HG03025 (cell line): ENCODE results near the gene ONECUT3.
"Not testable (repeated sequence)": the region's sequence is repeated elsewhere in the genome, so short reads cannot be mapped to it uniquely, and the experiment has no call there.

Experiments
- ATAC-seq: cut with Tn5 transposase; IDR thresholded peaks from one replicate; pipeline ENCODE4 v1.9.1; 2021; ENCODE audit warnings: mild to moderate bottlenecking, moderate library complexity; ENCODE audit not compliant: unreplicated experiment, low FRiP score

The ONECUT3 gene

GRCh38 chr19:1754636-1755466, 1.5 kb downstream of the ONECUT3 start:
- ATAC-seq, result no peak

- no peak for ATAC-seq
These were observed 2.3 kb downstream of the ONECUT3 start for GRCh38 chr19:1755467-1756171.

- ATAC-seq, result no peak
These were observed 3.0 kb downstream of the ONECUT3 start for GRCh38 chr19:1756264-1756663.

- no peak for ATAC-seq
These were observed 3.6 kb downstream of the ONECUT3 start for GRCh38 chr19:1756705-1757465.

- no peak for ATAC-seq
These were observed 4.3 kb downstream of the ONECUT3 start for GRCh38 chr19:1757468-1758230.

GRCh38 chr19:1758231-1758577, 4.9 kb downstream of the ONECUT3 start:
- no peak for ATAC-seq

GRCh38 chr19:1758959-1759903, 5.9 kb downstream of the ONECUT3 start:
- ATAC-seq, result no peak

- ATAC-seq, result no peak
These were observed 6.7 kb downstream of the ONECUT3 start for GRCh38 chr19:1760020-1760419.

GRCh38 chr19:1760786-1761527, 7.7 kb downstream of the ONECUT3 start:
- not testable (repeated sequence) for ATAC-seq

GRCh38 chr19:1761528-1762242, 8.4 kb downstream of the ONECUT3 start:
- no peak for ATAC-seq

GRCh38 chr19:1762243-1763117, 9.2 kb downstream of the ONECUT3 start:
- ATAC-seq, result no peak

GRCh38 chr19:1763648-1764639, 10.6 kb downstream of the ONECUT3 start:
- ATAC-seq, result no peak

GRCh38 chr19:1764729-1765128, 11.4 kb downstream of the ONECUT3 start:
- ATAC-seq, result no peak

GRCh38 chr19:1765232-1765903, 12.1 kb downstream of the ONECUT3 start:
- no peak for ATAC-seq
